HG02938 (cell line): Measurements from ENCODE around the gene NACC2.
A peak's percentile ranks its signal among the peaks of the same experiment; 100 is the strongest.
"Not testable (repeated sequence)": the region's sequence is repeated elsewhere in the genome, so short reads cannot be mapped to it uniquely, and the experiment has no call there.

Experiments used
- ATAC-seq: cut with Tn5 transposase; IDR thresholded peaks from one replicate; pipeline ENCODE4 v1.9.1; 2021; ENCODE audit warnings: mild to moderate bottlenecking, moderate library complexity; ENCODE audit not compliant: unreplicated experiment

Gene NACC2

DNA sequence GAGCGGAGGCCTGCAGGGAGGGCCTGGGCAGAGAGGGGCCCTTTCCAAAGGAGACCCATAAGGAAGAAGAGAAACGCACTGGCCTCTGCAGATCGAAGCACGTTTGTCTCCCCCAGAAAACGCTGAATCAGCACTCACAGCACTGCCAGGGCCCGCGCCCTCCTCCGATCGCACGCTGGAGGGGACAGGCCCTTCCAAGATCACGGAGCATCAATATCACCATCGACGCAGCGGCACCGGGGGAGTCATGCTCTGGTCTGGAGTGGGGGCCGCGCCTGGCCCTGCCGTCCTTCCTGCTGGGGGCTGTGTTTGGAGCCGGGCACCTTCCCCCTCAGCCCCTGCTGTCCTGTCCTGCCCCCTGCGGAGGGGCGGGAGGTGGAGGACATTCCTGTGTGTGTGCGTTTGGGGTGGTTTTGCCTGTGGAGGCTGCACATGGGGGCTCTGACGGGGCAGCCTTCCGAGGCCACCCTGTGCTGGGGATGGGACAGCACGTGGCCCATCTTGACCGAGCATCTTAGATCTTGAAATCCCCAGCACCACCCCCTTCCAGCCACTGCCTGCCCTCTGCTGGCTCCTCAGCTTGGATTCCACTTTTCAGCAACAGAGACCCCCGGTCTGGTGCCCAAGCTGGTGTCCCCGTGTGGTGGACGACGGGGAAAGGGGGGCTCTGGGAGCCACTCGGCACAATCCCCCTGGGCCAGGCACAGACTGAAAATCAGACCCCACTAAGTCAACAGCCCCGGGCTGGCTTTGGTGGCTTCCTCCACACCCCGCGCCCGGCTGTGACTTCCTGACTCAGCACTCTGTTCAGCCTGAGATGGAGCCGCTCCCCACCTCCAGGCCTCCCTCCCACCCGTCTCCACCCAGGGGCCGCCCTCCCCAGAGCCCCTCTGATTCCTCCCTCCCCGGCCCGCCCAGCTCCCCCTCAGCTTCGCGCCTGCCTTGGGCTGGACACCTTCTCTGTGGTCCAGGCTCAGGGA is 15.3 kb upstream of the NACC2 start:
- ATAC-seq: peak; percentile 11

DNA sequence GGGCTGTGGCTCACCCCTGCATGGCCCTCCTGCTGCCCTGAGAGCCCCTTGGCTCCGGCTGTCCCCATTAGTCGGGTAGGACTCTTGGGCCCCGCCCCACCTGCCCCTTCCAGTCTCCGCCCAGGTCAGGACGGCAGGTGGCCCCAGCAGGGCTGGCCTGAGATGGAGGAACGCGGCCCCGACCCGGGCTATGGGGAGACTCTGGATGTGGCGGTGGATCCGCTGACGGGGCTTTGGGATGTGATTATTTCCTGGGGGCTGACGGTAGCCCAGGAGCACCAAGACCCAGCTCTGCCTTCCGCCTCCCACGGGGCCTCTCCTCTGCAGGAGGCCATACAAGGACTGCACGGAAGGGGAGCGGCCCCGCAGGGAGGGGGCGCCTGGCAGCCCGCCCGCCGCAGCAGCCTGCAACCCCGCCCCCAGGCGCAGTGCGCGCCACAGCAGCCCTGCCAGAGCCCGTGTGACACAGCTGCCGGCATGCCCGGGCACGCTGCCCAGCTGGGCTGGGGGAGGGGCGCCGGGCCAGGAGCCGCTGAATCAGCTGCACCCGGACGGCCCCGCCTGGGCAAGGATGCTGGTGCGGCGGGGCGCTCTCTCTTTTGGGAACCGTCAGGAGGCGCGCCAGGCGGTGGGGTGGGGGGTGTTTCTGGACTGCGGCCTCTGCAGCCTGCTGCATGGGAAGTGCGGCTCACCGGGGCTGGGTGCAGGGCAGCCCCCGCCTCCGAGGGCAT is 14.4 kb upstream of the NACC2 start:
- ATAC-seq: peak; percentile 48

DNA sequence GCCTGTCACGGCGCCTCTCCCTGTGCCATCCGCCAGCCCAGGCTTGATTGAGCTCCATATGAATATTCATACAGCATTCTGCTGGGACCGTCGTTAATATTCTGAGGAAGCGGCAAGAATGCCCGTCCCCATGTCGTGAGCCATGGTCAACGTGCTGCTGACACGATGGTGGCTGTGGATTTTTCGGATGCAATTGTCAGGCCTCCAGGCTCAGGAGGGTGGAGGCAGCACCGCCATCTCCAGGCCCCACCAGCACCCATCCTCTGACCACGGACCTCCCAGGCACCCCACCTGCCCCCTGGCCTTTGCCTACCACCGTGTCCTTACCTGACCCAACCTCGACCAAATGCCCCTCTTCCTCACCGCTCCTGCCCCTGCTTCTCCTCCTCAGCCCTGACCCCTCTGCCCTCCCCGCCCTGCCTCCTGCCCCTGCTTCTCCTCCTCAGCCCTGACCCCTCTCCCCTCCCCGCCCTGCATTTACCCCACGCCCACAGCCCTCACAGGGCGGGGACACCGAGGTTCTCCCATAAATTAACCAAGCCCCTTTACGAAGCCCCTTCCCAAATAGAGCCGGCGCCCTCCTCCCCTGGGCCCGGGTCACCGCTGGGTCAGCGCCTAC is 13.7 kb upstream of the NACC2 start:
- no peak for ATAC-seq

DNA sequence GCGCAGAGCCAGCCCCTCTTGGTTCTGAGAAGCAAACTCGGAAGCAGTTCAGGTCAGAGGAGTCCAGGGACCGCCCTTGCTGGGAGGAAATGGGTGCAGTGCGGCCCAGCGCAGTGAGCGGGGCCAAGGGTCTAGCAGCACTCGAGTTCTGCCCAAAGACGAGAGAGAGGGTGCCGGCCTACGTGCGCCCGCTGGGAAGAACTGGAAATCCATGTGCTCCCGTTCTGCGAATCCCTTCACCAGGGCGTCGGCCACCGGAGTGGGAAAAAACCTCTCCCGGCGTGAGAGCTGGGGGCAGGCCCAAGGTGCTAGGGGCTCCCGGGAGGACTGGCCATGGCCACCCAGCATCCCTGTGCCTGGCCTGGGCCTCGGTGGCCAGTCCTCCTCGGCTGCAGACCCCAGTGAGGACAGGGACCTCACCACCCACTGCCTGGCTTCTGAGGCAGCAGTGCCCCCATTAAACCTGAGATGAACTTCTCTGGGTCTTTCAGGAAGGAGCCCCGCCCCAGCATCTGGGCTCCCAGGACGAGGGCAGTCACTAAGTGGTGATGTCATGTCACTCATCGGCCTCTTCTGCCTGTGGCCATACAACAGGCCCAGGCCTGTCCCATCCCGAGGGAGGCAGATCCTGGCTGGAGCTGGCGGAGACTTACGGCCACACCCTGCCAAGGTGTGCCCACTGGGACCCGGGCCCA is 13.0 kb upstream of the NACC2 start:
- no peak for ATAC-seq

DNA sequence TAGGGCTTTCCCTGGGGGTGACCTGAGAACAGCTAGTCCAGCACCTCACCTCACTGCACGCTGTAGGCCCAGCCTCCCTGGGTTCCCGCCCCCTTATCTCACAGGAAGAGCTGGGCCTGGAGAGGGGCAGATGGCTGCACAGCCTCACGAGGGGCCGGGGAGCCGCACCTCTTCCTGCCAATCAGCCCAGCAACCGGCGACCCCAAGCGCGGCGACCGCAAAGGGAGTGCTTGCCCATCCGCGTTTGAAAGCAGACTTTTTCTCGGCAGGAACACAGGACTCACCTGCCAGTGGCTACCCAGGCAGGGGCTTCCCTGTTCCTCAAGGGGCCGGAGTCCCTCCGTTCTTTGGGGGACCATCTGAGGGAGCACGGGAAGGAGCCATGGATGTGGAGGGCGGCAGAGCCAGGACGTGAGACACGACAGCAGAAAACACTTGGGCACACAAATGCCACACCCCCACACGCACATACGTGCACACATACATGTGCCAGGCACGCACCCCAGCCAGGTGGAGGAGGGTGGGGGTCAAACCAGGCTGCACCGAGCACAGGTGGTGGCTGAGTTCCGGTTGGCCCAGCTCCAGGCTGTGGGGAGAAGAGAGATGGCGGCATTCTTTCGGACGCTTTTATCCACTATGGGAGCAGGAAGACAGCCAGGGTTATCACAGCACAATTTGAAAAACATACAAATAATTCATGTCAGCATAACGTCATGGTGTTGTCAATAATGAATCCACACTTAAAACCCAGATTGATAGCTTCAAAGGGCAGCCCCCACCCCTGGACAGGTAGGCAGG is 12.3 kb upstream of the NACC2 start:
- no peak for ATAC-seq

GRCh38 chr9:136105398-136106135 is 10.5 kb upstream of the NACC2 start:
- ATAC-seq: no peak

GRCh38 chr9:136104916-136105315 is 9.8 kb upstream of the NACC2 start:
- no peak for ATAC-seq

DNA sequence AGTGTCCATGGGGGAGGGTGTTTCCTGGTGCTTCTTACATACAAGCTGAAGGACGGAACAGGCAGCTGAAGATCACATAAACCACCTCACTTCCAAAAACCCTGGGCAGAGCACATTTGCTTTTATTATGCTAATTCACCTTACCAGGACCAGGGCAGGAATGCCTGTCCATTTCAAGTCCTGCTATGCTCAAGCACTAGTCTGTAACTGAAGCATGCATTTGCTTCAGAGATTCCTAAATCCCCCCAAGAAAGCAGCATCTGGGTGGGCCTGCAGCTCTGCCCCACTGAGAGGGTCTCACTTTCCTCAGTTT is 9.4 kb upstream of the NACC2 start:
- no peak for ATAC-seq

GRCh38 chr9:136103651-136104487 is 8.8 kb upstream of the NACC2 start:
- ATAC-seq: no peak

DNA sequence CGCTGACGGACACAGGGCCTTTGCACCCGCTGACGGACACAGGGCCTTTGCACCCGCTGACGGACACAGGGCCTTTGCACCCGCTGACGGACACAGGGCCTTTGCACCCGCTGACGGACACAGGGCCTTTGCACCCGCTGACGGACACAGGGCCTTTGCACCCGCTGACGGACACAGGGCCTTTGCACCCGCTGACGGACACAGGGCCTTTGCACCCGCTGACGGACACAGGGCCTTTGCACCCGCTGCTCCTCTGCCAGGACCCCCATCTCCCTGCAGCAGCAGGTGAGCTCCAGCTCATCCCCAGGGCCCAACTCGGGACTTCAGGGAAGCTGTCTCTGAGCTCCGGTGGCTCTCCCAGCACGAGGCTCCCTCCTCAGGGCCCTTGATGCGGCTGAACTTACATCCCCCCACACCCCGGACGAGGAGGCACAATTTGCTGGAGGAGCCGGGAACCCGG is 6.6 kb upstream of the NACC2 start:
- not testable (repeated sequence) for ATAC-seq

- no peak for ATAC-seq
Observed at GRCh38 chr9:136100700-136101614, 5.9 kb upstream of the NACC2 start.

GRCh38 chr9:136099542-136099941 is 4.5 kb upstream of the NACC2 start:
- no peak for ATAC-seq

DNA sequence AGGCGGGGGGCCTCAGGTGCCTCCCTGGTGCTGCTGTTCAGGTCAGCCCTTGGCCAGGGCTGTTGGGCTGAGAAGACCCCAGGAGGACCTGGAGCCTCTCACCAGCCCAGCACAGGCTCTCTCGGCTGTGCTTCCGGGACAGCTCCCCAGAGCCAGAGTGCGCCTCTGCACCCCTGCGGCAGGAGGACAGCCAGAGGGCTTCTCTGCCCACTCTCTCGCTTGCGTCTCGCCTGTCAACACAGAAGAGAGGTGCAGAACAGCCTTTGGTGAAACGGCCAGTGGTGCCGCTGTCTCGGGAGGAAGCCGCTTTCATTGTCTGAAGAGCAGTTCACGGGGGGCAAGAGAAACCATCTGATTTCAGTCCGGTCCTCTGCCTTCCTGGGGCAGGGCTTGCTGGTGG is 3.8 kb upstream of the NACC2 start:
- no peak for ATAC-seq

DNA sequence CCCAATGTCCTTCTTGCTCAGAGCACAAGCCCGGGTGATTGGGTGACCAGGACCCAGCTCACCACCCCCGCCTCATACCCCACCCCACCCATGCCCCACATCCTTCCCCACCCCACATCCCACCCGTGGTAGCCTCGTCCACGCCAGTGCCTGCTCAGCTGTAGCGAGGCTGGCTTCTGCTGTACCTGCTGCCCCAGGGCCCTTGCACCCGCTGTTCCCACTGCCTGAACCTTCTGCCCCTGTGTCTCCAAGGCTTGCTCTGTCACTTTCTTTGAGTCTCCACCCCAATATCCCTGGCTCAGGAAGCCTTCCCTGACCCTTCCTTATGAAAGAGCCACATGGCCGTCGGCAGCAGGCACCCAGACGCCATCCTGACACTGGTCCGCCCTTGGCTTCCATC is 3.1 kb upstream of the NACC2 start:
- no peak for ATAC-seq

- no peak for ATAC-seq
Observed at GRCh38 chr9:136096505-136097001, 1.5 kb upstream of the NACC2 start.

GRCh38 chr9:136093995-136094881 is 851 bp downstream of the NACC2 start:
- ATAC-seq: no peak
